BE2C (cell line): ENCODE data around the gene NKIRAS1.

Experiments used
- DNase-seq: peaks from one replicate; pipeline ENCODE4 v3.0.0-alpha.2; 2020
- H3K27me3 ChIP-seq: fragments of 250-450 bp; sonication (Bioruptor Pico); 2 replicates; pipeline ENCODE4 v1.5.1; 2020; ENCODE audit warnings: mild to moderate bottlenecking
- H3K36me3 ChIP-seq: fragments of 250-450 bp; sonication (Bioruptor Pico); 2 replicates; pipeline ENCODE4 v1.5.1; 2020; ENCODE audit warnings: mild to moderate bottlenecking
- H3K4me1 ChIP-seq: fragments of 250-450 bp; sonication (Bioruptor Pico); 2 replicates; pipeline ENCODE4 v1.5.1; 2020
- H3K4me3 ChIP-seq: 2 replicates; pipeline ENCODE4 v1.5.1; 2011; ENCODE audit warnings: low read depth, low read length
- H3K9me3 ChIP-seq: fragments of 250-450 bp; sonication (Bioruptor Pico); 2 replicates; pipeline ENCODE4 v1.5.1; 2020
- TF ChIP-seq, protein P1 (sequence below): IDR thresholded peaks from 2 replicates; pipeline ENCODE4 v1.5.1; 2012; ENCODE audit warnings: mild to moderate bottlenecking, low read depth, low read length

The NKIRAS1 gene

DNA sequence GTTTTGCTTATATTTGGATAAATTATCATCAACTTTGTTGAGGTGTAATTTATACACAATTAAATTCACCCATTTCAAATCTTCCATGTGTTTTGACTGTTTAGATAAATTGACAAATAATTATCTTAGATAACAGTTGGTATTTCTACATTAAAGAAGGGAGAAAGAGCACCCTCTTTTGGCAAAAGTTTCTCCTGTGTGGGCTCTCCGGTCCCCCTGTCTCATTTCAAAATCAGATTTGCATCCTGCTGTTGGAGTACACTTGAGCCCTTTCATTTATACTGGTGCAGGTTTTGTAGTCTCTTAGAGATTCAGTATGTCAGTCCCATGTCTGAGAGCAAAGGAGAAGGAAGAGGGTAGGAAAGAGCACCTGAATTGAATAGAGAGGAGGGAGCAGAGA lies 49.4 kb downstream of the NKIRAS1 start:
- no peaks in the 10 kb centered on the region for H3K27me3 ChIP-seq
- no peaks in the 10 kb centered on the region for H3K4me1 ChIP-seq
- no peaks in the 10 kb centered on the region for H3K9me3 ChIP-seq
- TF ChIP-seq, protein P1, sequence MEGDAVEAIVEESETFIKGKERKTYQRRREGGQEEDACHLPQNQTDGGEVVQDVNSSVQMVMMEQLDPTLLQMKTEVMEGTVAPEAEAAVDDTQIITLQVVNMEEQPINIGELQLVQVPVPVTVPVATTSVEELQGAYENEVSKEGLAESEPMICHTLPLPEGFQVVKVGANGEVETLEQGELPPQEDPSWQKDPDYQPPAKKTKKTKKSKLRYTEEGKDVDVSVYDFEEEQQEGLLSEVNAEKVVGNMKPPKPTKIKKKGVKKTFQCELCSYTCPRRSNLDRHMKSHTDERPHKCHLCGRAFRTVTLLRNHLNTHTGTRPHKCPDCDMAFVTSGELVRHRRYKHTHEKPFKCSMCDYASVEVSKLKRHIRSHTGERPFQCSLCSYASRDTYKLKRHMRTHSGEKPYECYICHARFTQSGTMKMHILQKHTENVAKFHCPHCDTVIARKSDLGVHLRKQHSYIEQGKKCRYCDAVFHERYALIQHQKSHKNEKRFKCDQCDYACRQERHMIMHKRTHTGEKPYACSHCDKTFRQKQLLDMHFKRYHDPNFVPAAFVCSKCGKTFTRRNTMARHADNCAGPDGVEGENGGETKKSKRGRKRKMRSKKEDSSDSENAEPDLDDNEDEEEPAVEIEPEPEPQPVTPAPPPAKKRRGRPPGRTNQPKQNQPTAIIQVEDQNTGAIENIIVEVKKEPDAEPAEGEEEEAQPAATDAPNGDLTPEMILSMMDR: 0 out of 2 replicates have a peak, but pooled peaks have one; percentile 6
- no peak overlapping the region for H3K4me3 ChIP-seq
- DNase-seq: no peak
- H3K36me3 ChIP-seq: no peaks in the 10 kb centered on the region

DNA sequence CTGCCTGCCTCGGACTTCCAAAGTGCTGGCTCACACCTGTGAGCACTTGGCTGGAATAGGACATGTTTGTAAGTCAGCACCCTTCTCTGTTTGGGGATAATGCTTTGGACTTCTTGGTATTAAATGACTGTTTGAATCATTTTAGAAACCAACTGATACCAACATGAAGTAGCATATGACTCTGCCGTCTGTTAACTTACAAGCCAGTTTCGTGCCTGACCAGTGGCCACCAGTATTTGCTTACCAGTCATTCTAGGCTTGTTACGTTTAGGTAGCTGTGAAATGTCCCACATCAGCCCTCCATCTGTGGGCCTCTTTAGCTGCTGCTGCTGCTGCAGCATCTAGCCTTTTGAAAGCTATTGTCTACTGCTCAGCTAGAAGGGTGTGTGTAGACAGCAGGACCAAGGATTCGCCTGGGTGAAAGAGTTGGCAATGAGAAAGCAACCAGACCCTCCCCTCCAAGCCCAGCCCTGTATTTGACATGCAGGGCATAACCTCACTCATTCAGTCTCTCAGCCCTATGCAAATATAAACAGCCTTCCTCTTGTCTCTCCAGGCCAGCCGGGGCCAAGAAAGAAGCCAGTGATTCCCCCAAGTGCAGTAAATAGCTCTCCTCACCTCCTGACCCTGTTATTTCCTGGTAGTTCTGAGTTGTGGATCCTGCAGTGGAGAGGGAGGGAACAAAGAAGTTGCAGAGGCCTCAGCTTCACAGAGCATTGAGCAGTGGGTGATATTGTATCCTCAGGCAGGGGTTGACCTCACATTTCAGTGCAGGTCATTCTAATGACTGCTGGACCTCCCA lies 51.0 kb downstream of the NKIRAS1 start:
- Histone ChIP-seq H3K36me3 (no peaks in the 10 kb centered on the region), H3K4me1 (no peaks in the 10 kb centered on the region), H3K27me3 (no peaks in the 10 kb centered on the region), H3K4me3 (no peak overlapping the region), H3K9me3 (no peaks in the 10 kb centered on the region)
- TF ChIP-seq, protein P1: no peak
- no peak for DNase-seq

DNA sequence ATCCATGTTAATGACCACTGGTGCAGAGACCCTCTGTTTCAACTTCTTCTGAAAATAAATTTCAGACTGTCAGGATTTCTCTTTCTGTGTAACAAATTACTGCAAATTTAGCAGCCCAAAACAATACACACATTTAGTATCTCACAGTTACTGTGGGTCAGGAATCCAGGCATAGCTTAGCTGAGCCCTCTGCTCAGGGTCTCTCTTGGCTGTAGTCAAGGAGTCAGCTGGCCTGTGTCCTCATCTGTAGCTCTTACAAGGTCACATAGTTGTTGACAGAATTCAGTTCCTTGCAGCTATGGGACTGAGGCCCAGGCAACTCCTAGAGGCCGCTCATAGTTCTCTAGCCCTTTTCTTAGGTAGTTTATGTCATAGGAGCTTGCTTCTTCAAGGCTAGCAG lies 51.9 kb downstream of the NKIRAS1 start:
- Histone ChIP-seq H3K4me3 (no peak overlapping the region), H3K4me1 (no peaks in the 10 kb centered on the region), H3K9me3 (no peaks in the 10 kb centered on the region), H3K27me3 (no peaks in the 10 kb centered on the region), H3K36me3 (no peaks in the 10 kb centered on the region)
- TF ChIP-seq, protein P1: no peak
- no peak for DNase-seq

DNA sequence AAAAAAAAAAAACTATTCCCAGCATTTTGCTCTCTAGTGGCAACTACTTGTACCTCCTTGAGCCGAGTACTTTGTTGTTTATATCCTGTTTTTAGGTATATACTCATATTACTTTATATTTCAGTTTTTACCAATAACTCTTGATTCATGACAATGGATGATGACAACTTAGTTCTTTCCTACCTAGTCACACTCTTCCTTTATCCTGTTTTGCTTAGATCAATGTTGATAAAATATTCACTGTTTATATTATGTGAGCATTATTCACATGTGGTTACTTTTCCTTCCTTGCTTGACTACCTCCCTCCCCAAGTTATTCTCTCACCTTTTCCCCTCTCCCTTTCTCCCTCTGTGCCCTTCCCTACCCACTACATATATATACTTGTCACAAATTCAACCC lies 53.7 kb downstream of the NKIRAS1 start:
- TF ChIP-seq, protein P1: no peak
- Histone ChIP-seq H3K36me3 (no peaks in the 10 kb centered on the region), H3K27me3 (no peaks in the 10 kb centered on the region), H3K9me3 (no peaks in the 10 kb centered on the region), H3K4me3 (no peak overlapping the region), H3K4me1 (no peaks in the 10 kb centered on the region)
- DNase-seq: no peak

DNA sequence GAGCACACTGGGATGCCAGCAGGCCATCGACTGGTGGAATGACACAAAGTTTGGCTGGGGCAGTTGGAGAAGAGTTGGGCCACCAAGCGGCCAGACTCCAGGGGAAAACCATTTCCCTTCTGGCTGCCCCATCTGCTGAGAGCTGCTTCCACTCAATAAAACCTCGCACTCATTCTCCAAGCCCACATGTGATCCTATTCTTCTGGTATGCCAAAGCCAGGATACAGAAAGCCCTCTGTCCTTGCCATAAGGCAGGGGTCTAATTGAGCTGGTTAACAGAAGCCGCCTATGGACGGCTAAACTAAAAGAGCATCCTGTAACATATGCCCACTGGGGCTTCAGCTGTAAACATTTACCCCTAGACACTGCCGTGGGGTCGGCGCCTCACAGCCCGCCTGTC lies 55.1 kb downstream of the NKIRAS1 start:
- TF ChIP-seq, protein P1: no peak
- DNase-seq: no peak
- H3K4me1 ChIP-seq: no peaks in the 10 kb centered on the region
- no peak overlapping the region for H3K4me3 ChIP-seq
- H3K9me3 ChIP-seq: no peaks in the 10 kb centered on the region
- H3K27me3 ChIP-seq: no peaks in the 10 kb centered on the region
- no peaks in the 10 kb centered on the region for H3K36me3 ChIP-seq

DNA sequence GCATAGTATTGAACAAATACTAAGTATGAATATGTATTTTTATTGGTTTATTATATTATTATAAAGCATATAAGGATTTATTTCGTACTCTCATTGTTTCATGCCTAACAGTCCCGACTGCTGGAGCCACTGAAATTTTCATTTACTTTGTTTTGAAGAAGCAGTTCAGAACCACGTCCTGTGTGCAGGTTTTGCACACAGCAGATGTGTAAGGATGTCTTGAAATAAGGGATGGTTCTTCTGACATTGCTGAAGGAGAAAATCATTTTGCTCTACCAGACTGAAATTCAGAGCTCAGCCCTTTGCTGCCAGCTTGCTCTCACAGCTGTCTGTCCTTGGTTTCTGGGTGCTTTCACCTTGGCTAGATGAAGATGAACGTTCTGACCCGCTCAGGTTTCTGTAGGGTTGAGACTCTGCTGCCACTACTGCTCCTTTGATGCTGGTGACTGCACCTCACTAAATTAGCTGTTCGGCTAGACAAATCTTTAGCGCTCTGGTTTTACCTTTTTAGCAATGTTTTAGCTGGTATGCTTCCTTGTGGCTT lies 56.9 kb downstream of the NKIRAS1 start:
- no peaks in the 10 kb centered on the region for H3K27me3 ChIP-seq
- H3K36me3 ChIP-seq: no peaks in the 10 kb centered on the region
- no peaks in the 10 kb centered on the region for H3K4me1 ChIP-seq
- DNase-seq: no peak
- no peaks in the 10 kb centered on the region for H3K9me3 ChIP-seq
- TF ChIP-seq, protein P1: no peak
- H3K4me3 ChIP-seq: no peak overlapping the region
